ENCODE results near the gene EPS8L1. TPM values are rescaled to one million over a fixed set of nuclear protein-coding genes. Genes with fewer than 3 reads are reported as not detected.

Gene EPS8L1
- total RNA-seq, 1 donor from 2014 or later: 54.0 TPM

DNA sequence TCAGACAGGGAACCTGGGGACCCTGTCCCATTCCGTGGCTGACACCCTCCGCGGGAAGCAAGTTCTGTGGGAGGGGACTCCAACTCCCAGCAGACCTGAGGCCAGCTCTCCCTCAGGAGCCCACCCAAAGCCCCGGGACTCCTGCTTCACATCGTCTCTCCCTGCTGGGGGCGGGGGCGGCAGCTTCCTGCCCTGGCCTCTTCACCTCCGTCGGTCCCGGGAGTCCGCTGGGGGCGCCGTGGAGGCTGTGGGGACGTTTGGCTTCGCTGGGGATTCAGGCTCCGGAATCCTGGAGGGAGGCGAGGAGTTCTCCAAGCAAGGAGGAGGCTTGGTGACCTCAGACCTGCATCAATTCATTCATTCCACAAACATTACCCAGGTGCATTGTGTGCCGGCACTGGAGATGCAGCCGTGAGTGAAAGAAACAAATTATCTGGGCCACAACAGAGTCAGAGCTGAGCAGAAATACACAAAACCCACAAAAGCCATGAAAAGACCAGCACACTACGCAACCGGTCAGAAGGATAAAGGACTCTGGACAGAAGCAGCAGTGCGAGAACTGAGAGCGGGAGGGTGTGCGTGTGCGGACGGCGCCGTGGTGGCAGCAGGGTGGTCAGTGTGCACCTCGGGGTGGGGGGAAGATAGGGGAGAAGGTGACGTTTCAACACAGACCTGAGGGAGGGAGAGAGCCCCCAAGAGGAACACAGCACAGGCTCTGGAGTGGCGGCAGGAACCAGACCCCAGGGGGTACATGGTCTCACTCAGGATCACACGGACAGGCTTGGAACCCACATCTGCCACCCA is 19.0 kb downstream of the EPS8L1 start:
- no peaks in the 10 kb centered on the region for H3K36me3 Mint-ChIP-seq
- H3K27me3 Mint-ChIP-seq: peaks cover under 1% of the 10 kb centered on the region
- H3K4me3 Mint-ChIP-seq: no peak overlapping the region
- no peaks in the 10 kb centered on the region for H3K9me3 Mint-ChIP-seq
- DNase-seq (ENCODE audit: extremely low spot score, unreplicated experiment): no peak
- peak overlapping the region; percentile 38 for H3K27ac Mint-ChIP-seq
- TF ChIP-seq, protein P1, sequence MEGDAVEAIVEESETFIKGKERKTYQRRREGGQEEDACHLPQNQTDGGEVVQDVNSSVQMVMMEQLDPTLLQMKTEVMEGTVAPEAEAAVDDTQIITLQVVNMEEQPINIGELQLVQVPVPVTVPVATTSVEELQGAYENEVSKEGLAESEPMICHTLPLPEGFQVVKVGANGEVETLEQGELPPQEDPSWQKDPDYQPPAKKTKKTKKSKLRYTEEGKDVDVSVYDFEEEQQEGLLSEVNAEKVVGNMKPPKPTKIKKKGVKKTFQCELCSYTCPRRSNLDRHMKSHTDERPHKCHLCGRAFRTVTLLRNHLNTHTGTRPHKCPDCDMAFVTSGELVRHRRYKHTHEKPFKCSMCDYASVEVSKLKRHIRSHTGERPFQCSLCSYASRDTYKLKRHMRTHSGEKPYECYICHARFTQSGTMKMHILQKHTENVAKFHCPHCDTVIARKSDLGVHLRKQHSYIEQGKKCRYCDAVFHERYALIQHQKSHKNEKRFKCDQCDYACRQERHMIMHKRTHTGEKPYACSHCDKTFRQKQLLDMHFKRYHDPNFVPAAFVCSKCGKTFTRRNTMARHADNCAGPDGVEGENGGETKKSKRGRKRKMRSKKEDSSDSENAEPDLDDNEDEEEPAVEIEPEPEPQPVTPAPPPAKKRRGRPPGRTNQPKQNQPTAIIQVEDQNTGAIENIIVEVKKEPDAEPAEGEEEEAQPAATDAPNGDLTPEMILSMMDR (conservative IDR thresholded peaks at IDR 0.05): no peak
- peaks cover 5% of the 10 kb centered on the region for H3K4me1 Mint-ChIP-seq (ENCODE audit: unreplicated experiment)

DNA sequence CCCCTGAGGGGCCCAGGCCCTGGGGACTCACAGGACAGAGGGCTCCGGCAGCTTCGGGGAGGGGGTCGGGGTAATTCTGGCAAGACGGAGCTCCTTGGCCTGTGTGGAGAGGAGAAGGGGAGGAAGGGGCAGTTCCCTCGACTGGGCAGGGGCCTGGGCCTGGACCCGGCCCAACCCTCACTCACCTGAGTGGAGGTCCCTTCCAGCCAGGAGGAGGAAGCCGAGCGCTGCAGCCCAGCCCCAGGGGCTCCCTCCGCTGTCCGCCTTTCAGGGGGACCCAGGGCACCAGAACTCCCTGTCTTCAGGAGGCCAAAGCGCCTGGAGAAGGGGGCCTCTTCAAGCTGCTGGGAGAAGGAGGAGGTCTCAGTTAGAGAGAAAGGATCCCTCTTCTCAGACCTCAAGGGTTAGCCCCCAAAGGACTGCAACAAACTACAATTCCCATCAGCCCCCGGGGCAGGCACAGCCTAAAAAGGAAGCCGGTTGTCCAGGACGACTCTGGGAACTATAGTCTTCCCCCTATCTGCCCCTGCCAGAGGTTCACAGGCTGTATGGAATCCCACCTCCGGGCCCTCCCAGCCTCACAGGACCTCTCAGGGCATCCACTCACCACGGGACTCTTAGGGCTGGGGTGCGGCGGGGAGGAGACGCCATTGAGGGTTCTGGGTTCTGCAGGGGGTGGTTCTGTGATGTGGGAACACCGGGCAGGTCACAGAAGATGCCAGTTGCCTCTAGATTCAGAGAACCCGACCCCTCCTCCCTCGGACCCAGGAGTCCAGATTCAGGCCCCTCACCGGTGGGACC is 19.8 kb downstream of the EPS8L1 start:
- Mint-ChIP-seq H3K4me3 (no peak overlapping the region), H3K27me3 (no peaks in the 10 kb centered on the region), H3K36me3 (peaks cover 3% of the 10 kb centered on the region), H3K4me1 (ENCODE audit: unreplicated experiment) (peaks cover 8% of the 10 kb centered on the region), H3K27ac (no peak overlapping the region), H3K9me3 (no peaks in the 10 kb centered on the region)
- TF ChIP-seq, protein P1 (conservative IDR thresholded peaks at IDR 0.05): no peak
- DNase-seq (ENCODE audit: extremely low spot score, unreplicated experiment): no peak

DNA sequence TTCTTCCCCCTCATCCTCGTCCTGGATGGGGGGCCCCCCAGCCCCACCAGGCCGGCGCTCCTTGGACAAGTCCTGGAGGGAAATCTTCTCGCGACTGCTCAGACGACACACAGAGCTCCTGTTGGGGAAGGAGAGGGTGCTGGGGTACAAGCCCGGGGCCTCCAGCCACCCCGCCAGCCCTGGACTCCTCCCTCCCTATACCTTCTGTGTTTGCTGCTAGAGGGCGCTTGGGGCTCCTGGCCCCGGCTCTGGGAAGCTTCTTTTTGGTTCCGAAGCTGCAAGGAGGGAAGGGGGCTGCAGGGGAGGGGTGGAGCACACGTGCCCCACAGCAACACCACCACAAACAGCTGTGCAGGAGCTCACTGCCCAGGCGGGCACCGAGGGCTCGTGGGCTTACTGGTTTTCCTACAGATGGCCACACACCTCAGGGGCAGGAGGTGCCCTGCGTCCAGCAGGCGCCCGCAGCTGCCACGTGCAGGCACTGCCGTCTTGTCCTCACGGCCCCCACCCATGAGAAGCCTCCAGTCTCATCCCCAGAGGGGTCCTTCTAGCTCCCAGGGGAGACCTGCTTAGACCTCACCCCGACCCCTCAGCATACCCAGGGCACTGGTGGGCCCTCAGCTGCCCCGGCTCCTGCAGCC is 20.5 kb downstream of the EPS8L1 start:
- Mint-ChIP-seq H3K27ac (no peak overlapping the region), H3K4me1 (ENCODE audit: unreplicated experiment) (peaks cover 8% of the 10 kb centered on the region), H3K4me3 (no peak overlapping the region), H3K36me3 (peaks cover 3% of the 10 kb centered on the region), H3K9me3 (no peaks in the 10 kb centered on the region), H3K27me3 (no peaks in the 10 kb centered on the region)
- no peak for DNase-seq (ENCODE audit: extremely low spot score, unreplicated experiment)
- TF ChIP-seq, protein P1 (conservative IDR thresholded peaks at IDR 0.05): no peak

DNA sequence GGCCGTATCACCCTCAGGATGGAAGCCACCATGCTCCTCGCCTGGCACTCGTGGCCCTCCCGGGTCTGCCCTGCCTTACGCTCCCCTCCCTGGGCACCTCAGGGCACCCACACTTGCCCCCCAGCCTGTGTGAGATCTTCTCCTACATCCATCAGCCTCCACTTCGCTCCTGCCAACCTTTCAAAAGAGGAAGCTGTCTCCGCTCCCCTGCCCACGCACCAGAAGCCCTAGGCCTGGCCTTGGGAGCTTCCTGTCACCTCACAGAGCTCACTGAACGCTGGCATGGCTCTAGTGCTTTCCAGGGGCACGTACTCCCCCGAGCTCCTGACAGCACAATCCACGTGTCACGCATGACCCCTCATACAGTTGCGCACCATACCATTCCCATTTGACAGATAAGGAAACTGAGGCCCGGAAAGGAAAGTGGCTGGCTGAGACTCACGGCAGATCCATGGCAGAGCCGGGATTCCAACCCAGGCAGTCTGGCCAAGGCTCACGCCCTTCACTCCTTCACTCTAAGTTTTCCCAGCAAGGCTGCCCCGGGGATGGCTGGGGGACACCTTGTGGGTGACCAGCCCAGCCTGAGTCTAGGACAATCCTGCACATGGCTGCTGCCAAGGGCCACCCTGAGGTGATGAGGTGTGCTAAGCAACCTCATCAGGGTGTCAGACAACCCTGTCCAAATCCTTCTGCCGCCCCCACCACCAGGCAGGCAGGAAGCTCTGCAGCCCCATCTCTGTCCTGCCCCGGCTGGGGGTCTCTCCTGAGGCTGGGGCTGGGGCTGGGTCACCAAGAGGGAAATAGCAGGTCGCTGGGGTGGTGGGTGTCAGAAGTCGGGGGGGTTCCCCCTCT is 22.4 kb downstream of the EPS8L1 start:
- Mint-ChIP-seq H3K36me3 (peaks cover 14% of the 10 kb centered on the region), H3K27me3 (no peaks in the 10 kb centered on the region), H3K9me3 (no peaks in the 10 kb centered on the region), H3K27ac (peak overlapping the region; percentile 39), H3K4me3 (no peak overlapping the region), H3K4me1 (ENCODE audit: unreplicated experiment) (peaks cover 8% of the 10 kb centered on the region)
- TF ChIP-seq, protein P1 (conservative IDR thresholded peaks at IDR 0.05): no peak
- DNase-seq (ENCODE audit: extremely low spot score, unreplicated experiment): no peak
